Measurements from ENCODE around the gene C1QTNF9B. TPM values are rescaled to one million over a fixed set of nuclear protein-coding genes. Genes with fewer than 3 reads are reported as not detected.

The C1QTNF9B gene
- total RNA-seq, result not detected

DNA sequence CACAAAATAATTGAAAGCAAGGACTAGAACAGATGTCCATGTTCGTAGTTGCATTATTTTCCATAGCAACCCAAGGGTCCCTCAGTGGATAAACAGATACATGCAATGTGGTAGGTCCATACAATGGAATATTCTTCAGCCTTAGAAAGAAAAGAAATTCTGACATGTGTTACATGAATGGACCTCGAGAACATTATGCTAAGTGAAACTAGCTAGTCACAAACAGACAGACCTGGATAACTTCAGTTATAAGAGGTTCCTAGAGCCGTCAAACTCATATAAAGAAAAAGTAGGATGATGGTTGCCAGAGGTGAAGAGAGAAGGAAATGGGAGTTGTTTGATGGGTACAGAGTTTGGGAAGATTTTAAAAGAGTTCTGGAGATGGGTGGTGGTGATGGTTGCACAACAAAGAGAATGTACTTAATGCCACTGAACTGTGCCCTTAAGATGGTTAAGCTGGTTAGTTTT lies at the start of gene C1QTNF9B:
C1QTNF9B (minus strand) TSS at position 51 of the 468 bp plus-strand sequence.

DNA sequence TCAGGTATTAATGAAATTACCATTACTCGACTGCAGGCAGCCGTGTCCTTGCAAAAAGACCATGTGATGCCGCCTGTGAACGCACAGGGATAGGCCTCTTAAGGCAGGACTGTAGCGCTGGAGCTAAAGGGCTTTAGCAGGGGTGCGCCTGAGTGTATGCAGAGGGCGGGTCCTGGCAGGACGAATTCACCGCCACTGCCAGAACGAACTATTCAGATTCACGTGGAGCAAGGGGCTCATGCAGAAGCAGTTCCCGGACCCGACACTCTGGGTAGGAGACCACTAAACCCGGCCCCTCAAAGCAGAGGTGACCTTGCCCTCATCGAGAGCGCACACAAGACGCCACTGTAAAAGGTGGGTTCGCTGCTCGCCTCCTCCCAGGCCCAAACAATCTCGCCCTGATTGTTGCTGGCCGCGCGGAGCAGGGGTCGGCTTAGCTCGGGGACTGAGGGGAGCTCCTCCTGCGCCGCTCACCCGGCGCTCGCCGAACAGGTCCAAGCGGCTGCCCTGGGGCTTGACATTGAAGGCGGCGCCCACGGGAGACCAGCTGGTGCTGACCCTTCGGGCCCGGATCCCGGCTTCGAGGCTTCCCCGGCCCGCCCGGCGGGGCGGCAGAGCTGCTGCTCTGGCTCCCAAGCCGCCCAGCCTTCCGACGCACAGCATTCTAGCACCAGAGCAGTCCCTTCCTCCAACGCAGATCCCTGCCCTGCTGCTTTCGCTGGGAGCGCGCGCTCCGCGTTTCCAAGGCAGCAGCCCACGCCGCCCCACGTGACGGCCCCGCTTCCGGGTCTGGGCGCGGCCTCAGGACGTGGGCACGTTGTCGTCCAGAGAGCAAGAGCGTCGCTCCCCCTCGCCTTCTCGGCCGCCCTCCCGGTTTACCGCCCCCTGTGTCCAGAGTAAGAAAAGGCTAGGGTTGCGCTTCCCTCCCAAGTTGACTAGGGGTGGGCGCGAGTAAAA lies 8.4 kb downstream of the C1QTNF9B start, which contains the start of gene MIPEP:
MIPEP (minus strand) TSS at position 743 of the 957 bp plus-strand sequence; CDS start at position 663, 80 bp downstream.

Other genes with a start within 250 kb of the C1QTNF9B start
- gene MIPEP, start 8.1 kb downstream of the C1QTNF9B start, total RNA-seq, result 1 to 10 TPM; 5.8 to 9.9 TPM